Neural cell (in vitro differentiated cells): ENCODE results near the gene BRD3OS.

Source experiments
- CTCF ChIP-seq: fragments of 450-650 bp; IDR thresholded peaks from 2 replicates; pipeline ENCODE4 v1.5.1; 2014; ENCODE audit warnings: antibody characterized with exemption, mild to moderate bottlenecking, moderate library complexity; ENCODE audit not compliant: poor library complexity, severe bottlenecking
- EZH2 ChIP-seq: fragments of 200-600, 300-800 bp; shearing (Covaris generic), sonication (generic); IDR thresholded peaks from 2 replicates; pipeline ENCODE4 v1.6.1; 2014; ENCODE audit warnings: antibody characterized with exemption, low read length, borderline replicate concordance, mild to moderate bottlenecking; ENCODE audit not compliant: insufficient read depth, poor library complexity, severe bottlenecking
- MXI1 ChIP-seq: fragments of 450-650 bp; conservative IDR thresholded peaks from 2 replicates; pipeline ENCODE4 v1.6.1; 2014; ENCODE audit warnings: antibody characterized with exemption, mild to moderate bottlenecking; ENCODE audit not compliant: poor library complexity, severe bottlenecking
- POLR2AphosphoS5 ChIP-seq: IDR thresholded peaks from 2 replicates; pipeline ENCODE4 v1.6.1; 2012

GRCh38 chr9:134048582-134048968 lies 23.3 kb downstream of the BRD3OS start:
- TF ChIP-seq POLR2AphosphoS5: no peak
- TF ChIP-seq MXI1: no peak
- no peak for TF ChIP-seq CTCF
- TF ChIP-seq EZH2: no peak
